CD4-positive, alpha-beta T cell (primary cell): Measurements from ENCODE around the gene MKNK2. TPM values are rescaled to one million over a fixed set of nuclear protein-coding genes. Genes with fewer than 3 reads are reported as not detected.

ENCODE experiments used
- ATAC-seq: fragments of 200-7000 bp; cut with Tn5 transposase; one replicate; pipeline ENCODE4 v1.10.0; 2022; ENCODE audit warnings: mild to moderate bottlenecking; ENCODE audit not compliant: poor library complexity
- CTCF ChIA-PET: fragments of 350-600 bp; sonication (Branson Sonifier 250); formaldehyde crosslinking; loops from one replicate; lab custom pipeline; 2021; ENCODE audit warnings: antibody characterized with exemption, inconsistent platforms; lab: Charles Lee
- POLR2A ChIA-PET: fragments of 350-600 bp; sonication (Branson Sonifier 250); formaldehyde crosslinking; loops from one replicate; lab custom pipeline; 2021; ENCODE audit warnings: antibody characterized with exemption, inconsistent platforms; lab: Charles Lee
- DNase-seq, 14 experiments: peaks; one replicate each; pipeline ENCODE4 v3.0.0-alpha.2; 2013 to 2020; ENCODE audit warnings: mixed read lengths in 2 of 14
- H3K27ac ChIP-seq, 2 donors: one replicate each; pipeline versions ENCODE4 v1.5.1 to v1.7.0; 2013; ENCODE audit warnings: low read length in 2 of 2, low read depth in 1 of 2, mild to moderate bottlenecking in 1 of 2
- H3K27me3 ChIP-seq, 2 experiments: 1 replicate in 1 of 2; 2 replicates in 1 of 2; pipeline versions ENCODE4 v1.6.1 to v1.7.0; 2013; ENCODE audit warnings: low read length in 2 of 2, control low read depth in 1 of 2, mild to moderate bottlenecking in 1 of 2, moderate library complexity in 1 of 2; ENCODE audit not compliant: insufficient read depth in 2 of 2, control insufficient read depth in 1 of 2
- H3K36me3 ChIP-seq: one replicate; pipeline ENCODE4 v1.6.1; 2013; ENCODE audit warnings: low read length, control low read depth; ENCODE audit not compliant: insufficient read depth
- H3K4me1 ChIP-seq: one replicate; pipeline ENCODE4 v1.6.1; 2013; ENCODE audit warnings: low read length, control low read depth; ENCODE audit not compliant: insufficient read depth
- H3K4me3 ChIP-seq: one replicate; pipeline ENCODE4 v1.5.1; 2013; ENCODE audit warnings: mild to moderate bottlenecking, low read length, moderate library complexity
- H3K9me3 ChIP-seq, 2 experiments: 1 replicate in 1 of 2; 2 replicates in 1 of 2; pipeline versions ENCODE4 v1.6.1 to v1.7.0; 2013; ENCODE audit warnings: low read length in 2 of 2, mild to moderate bottlenecking in 2 of 2, control low read depth in 1 of 2, moderate library complexity in 1 of 2; ENCODE audit not compliant: control insufficient read depth in 1 of 2, insufficient read depth in 1 of 2
- H3K27ac Mint-ChIP-seq: one replicate; pipeline ENCODE4 v1.8.0; 2020; ENCODE audit warnings: mixed read lengths
- H3K27me3 Mint-ChIP-seq: one replicate; pipeline ENCODE4 v1.8.0; 2021; ENCODE audit warnings: mixed read lengths
- H3K36me3 Mint-ChIP-seq: one replicate; pipeline ENCODE4 v1.8.0; 2021; ENCODE audit warnings: low read depth, mixed read lengths
- H3K4me1 Mint-ChIP-seq: one replicate; pipeline ENCODE4 v1.8.0; 2021; ENCODE audit warnings: low read depth, mixed read lengths
- H3K4me3 Mint-ChIP-seq: one replicate; pipeline ENCODE4 v1.8.0; 2020; ENCODE audit warnings: mild to moderate bottlenecking, mixed read lengths
- H3K9me3 Mint-ChIP-seq: one replicate; pipeline ENCODE4 v1.8.0; 2020; ENCODE audit warnings: mixed read lengths
- CTCF ChIP-seq: fragments of 200-600 bp; IDR thresholded peaks from one replicate; pipeline ENCODE4 v1.8.0; 2022; ENCODE audit warnings: antibody characterized with exemption, mild to moderate bottlenecking
- intact Hi-C, 2 experiments: fragments of 100-400 bp; cut with DNase I in 1 of 2; cut with micrococcal nuclease in 1 of 2; formaldehyde crosslinking; loops; one replicate each; pipeline versions ENCODE4 v1.15.1 to v1.9.0; 2023 to 2025; cut with DNase I, micrococcal nuclease
- total RNA-seq, 174 experiments: library from RNA in 2 of 174; stranded (reverse) in 2 of 174; gene quantifications; one replicate each; pipeline ENCODE4 v1.2.3 and lab custom pipeline; 2021 to 2026

Gene MKNK2
- total RNA-seq, 2 experiments from 2014 or later = 325 to 347 TPM

- intact Hi-C loops = loop anchor here (1.0 to 2.0 kb wide), 2 partner anchors 10 to 55 kb away; partner anchors contain the start of genes IZUMO4 (in 2 of the 2) and MOB3A (in 2 of the 2)
- Mint-ChIP-seq H3K4me1 (peaks cover 28% of the 10 kb centered on the region), H3K36me3 (peaks cover 53% of the 10 kb centered on the region), H3K4me3 (peak overlapping the region; percentile 79), H3K9me3 (no peaks in the 10 kb centered on the region), H3K27me3 (no peaks in the 10 kb centered on the region), H3K27ac (peak overlapping the region; percentile 97)
- DNase-seq (peak; percentile 99 to 100 (median 100)), ATAC-seq (peak; percentile 78)
- CTCF ChIA-PET = interaction anchor here (0.6 to 2.1 kb wide), 4 partner anchors 23 to 1946 kb away, joined by 3 to 13 read pairs (median 4); partner anchors contain the start of gene IZUMO4
- H3K27ac ChIP-seq = peak overlapping the region; percentile 98 to 99
- no peaks in the 10 kb centered on the region for H3K27me3 ChIP-seq
- no peak for TF ChIP-seq CTCF
- peaks cover 77% of the 10 kb centered on the region for H3K36me3 ChIP-seq
- peaks cover 72% of the 10 kb centered on the region for H3K4me1 ChIP-seq
- no peaks in the 10 kb centered on the region for H3K9me3 ChIP-seq
- POLR2A ChIA-PET = interaction anchor here (0.7 to 3.3 kb wide), 16 partner anchors 8 to 166 kb away, joined by 3 to 31 read pairs (median 6); partner anchors contain the start of genes AP3D1, MKNK2 and MOB3A
- peak overlapping the region; percentile 46 for H3K4me3 ChIP-seq
These were observed 9.2 kb downstream of the MKNK2 start for GRCh38 chr19:2041683-2042484.

GRCh38 chr19:2041433-2041682, 9.7 kb downstream of the MKNK2 start:
- CTCF ChIA-PET = no interaction called here
- no peak for DNase-seq
- no peaks in the 10 kb centered on the region for H3K27me3 Mint-ChIP-seq
- H3K36me3 Mint-ChIP-seq = peaks cover 52% of the 10 kb centered on the region
- POLR2A ChIA-PET = interaction anchor here (1.5 to 3.3 kb wide), 4 partner anchors 9 to 166 kb away, joined by 5 to 31 read pairs (median 18); partner anchors contain the start of gene MKNK2
- H3K27ac Mint-ChIP-seq = peak overlapping the region; percentile 97
- no peaks in the 10 kb centered on the region for H3K9me3 Mint-ChIP-seq
- peaks cover 28% of the 10 kb centered on the region for H3K4me1 Mint-ChIP-seq
- H3K36me3 ChIP-seq = peaks cover 72% of the 10 kb centered on the region
- peaks cover 0 to 4% of the 10 kb centered on the region in 2 experiments for H3K9me3 ChIP-seq
- H3K4me3 ChIP-seq = peak overlapping the region; percentile 44
- peak overlapping the region; percentile 98 to 99 for H3K27ac ChIP-seq
- TF ChIP-seq CTCF = no peak
- no peaks in the 10 kb centered on the region for H3K27me3 ChIP-seq
- intact Hi-C loops = no loop called here
- H3K4me1 ChIP-seq = peaks cover 67% of the 10 kb centered on the region
- H3K4me3 Mint-ChIP-seq = peak overlapping the region; percentile 51
- no peak for ATAC-seq

DNA sequence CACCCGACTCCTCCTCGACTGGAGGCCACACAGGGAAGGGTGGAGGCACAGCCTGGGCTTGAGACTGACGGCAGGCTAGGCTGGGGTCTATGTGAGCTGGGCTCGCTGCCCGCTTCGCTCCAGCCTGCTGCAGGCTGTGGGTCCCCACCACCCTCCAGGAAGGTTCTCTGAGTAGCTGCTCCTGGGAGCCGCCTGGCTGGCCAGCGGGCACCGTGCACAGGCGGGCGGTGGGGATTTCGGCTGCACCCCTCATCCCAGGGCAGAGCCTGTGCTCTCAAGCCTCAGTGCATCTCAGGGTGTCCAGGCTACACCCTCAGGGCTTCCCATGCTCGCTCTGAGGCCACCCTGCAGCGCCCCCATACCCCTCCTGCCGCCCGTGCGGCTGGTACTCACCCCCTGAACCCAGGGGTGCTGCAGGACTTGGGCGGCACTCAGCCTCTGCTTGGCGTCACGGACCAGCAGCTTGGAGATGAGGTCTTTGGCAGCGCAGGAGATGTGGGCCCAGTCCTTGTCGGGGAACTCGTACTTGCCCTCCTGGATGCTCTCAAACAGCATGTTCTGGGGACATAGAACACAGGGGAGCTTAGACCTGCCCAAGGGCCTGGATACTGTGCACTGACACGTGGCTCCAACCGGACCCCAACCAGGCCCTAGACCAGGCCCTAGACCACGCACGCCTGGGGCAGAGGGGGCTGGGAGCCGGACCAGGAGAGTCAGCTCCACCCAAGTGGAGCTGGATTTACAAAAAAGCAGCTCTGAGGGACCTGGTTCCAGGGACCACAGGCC, 10.2 kb downstream of the MKNK2 start:
- DNase-seq = peak in 1 of 14 experiments; percentile 40
- no peaks in the 10 kb centered on the region for H3K27me3 Mint-ChIP-seq
- Histone ChIP-seq H3K4me1 (peaks cover 62% of the 10 kb centered on the region), H3K27ac (peak overlapping the region; percentile 98 to 99), H3K4me3 (peak overlapping the region; percentile 44), H3K27me3 (no peaks in the 10 kb centered on the region), H3K9me3 (peaks cover 0 to 9% of the 10 kb centered on the region in 2 experiments), H3K36me3 (peaks cover 67% of the 10 kb centered on the region)
- peak overlapping the region; percentile 27 for H3K4me3 Mint-ChIP-seq
- peak overlapping the region; percentile 97 for H3K27ac Mint-ChIP-seq
- POLR2A ChIA-PET = interaction anchor here (1.1 to 3.3 kb wide), 6 partner anchors 8 to 165 kb away, joined by 3 to 31 read pairs (median 6); partner anchors contain the start of gene MKNK2
- peaks cover 52% of the 10 kb centered on the region for H3K36me3 Mint-ChIP-seq
- ATAC-seq = no peak
- CTCF ChIA-PET = interaction anchor here (0.9 kb wide), 1 partner anchor 29 kb away, joined by 3 read pairs; no protein-coding TSS in a partner anchor
- H3K9me3 Mint-ChIP-seq = no peaks in the 10 kb centered on the region
- intact Hi-C loops = no loop called here
- H3K4me1 Mint-ChIP-seq = peaks cover 28% of the 10 kb centered on the region
- TF ChIP-seq CTCF = no peak
